ENCODE results near the gene PIR. TPM values are rescaled to one million over a fixed set of nuclear protein-coding genes. Genes with fewer than 3 reads are reported as not detected.

PIR gene
- total and polyA plus RNA-seq, 9 of the 15 experiments (the other 6 are each of a cell fraction or from before 2014, with no cell fraction given): 7.5 to 29.8 (median 11.5) TPM

DNA sequence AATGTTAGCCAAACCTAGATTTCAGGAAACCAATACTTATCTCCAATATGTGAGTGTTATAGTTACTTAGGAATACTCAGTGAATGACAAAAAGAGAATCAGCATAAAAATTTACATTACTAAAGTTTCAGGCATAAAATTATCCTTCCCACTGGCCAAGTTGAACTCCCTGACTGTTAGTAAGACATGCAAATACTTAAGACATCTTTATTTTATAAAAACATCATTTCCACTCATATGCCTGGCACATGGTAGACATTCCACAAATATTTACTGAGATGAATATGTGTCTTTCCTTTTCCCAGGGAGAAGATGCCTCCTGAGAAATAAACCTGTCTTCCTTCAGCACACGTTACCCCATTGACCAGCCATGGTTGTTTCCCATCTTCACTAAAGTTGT, 116.2 kb downstream of the PIR start:
- Histone ChIP-seq H3K4me1 (replicated peaks in 1 of 2; ENCODE audit: control insufficient read depth in 2 of 2, insufficient read depth in 2 of 2, low read length in 2 of 2) (no peaks in the 10 kb centered on the region), H2AFZ (ENCODE audit: low read depth, low read length) (no peak overlapping the region), H3K27ac (ENCODE audit: extremely low read depth, low read depth, low read length) (no peak overlapping the region), H4K20me1 (replicated peaks; ENCODE audit: control insufficient read depth, insufficient read depth, low read length) (no peaks in the 10 kb centered on the region), H3K9me1 (ENCODE audit: control insufficient read depth, insufficient read depth, low read length) (no peaks in the 10 kb centered on the region), H3K4me3 (no peak overlapping the region), H3K4me2 (ENCODE audit: insufficient read depth, low read length) (no peak overlapping the region), H3K27me3 (ENCODE audit: control insufficient read depth in 2 of 2, insufficient read depth in 2 of 2, low read length in 2 of 2) (no peaks in the 10 kb centered on the region; a peak in 1 of 5 replicates), H3K79me2 (ENCODE audit: control insufficient read depth, insufficient read depth, low read length) (no peaks in the 10 kb centered on the region), H3K9ac (ENCODE audit: insufficient read depth in 1 of 2, low read depth in 2 of 2, low read length in 2 of 2) (no peak overlapping the region), H3K9me3 (replicated peaks; ENCODE audit: control insufficient read depth, insufficient read depth, low read depth, low read length) (no peaks in the 10 kb centered on the region), H3K36me3 (ENCODE audit: control insufficient read depth, insufficient read depth, low read length) (no peaks in the 10 kb centered on the region)
- no peak for TF ChIP-seq SRSF7 (optimal IDR thresholded peaks at IDR 0.05; ENCODE audit: low read depth, low read length)
- no peak for TF ChIP-seq SAP30 (IDR thresholded peaks at IDR 0.05; ENCODE audit: borderline replicate concordance, insufficient read depth, low read depth, low read length, poor library complexity, severe bottlenecking)
- TF ChIP-seq, protein P1, sequence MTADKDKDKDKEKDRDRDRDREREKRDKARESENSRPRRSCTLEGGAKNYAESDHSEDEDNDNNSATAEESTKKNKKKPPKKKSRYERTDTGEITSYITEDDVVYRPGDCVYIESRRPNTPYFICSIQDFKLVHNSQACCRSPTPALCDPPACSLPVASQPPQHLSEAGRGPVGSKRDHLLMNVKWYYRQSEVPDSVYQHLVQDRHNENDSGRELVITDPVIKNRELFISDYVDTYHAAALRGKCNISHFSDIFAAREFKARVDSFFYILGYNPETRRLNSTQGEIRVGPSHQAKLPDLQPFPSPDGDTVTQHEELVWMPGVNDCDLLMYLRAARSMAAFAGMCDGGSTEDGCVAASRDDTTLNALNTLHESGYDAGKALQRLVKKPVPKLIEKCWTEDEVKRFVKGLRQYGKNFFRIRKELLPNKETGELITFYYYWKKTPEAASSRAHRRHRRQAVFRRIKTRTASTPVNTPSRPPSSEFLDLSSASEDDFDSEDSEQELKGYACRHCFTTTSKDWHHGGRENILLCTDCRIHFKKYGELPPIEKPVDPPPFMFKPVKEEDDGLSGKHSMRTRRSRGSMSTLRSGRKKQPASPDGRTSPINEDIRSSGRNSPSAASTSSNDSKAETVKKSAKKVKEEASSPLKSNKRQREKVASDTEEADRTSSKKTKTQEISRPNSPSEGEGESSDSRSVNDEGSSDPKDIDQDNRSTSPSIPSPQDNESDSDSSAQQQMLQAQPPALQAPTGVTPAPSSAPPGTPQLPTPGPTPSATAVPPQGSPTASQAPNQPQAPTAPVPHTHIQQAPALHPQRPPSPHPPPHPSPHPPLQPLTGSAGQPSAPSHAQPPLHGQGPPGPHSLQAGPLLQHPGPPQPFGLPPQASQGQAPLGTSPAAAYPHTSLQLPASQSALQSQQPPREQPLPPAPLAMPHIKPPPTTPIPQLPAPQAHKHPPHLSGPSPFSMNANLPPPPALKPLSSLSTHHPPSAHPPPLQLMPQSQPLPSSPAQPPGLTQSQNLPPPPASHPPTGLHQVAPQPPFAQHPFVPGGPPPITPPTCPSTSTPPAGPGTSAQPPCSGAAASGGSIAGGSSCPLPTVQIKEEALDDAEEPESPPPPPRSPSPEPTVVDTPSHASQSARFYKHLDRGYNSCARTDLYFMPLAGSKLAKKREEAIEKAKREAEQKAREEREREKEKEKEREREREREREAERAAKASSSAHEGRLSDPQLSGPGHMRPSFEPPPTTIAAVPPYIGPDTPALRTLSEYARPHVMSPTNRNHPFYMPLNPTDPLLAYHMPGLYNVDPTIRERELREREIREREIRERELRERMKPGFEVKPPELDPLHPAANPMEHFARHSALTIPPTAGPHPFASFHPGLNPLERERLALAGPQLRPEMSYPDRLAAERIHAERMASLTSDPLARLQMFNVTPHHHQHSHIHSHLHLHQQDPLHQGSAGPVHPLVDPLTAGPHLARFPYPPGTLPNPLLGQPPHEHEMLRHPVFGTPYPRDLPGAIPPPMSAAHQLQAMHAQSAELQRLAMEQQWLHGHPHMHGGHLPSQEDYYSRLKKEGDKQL (CRISPR knock-in tag; IDR thresholded peaks at IDR 0.05; ENCODE audit: borderline replicate concordance): no peak
- TF ChIP-seq TARDBP (IDR thresholded peaks at IDR 0.05): no peak
- TF ChIP-seq ZNF717 (CRISPR knock-in tag; IDR thresholded peaks at IDR 0.05): no peak
- TF ChIP-seq TAF15 (IDR thresholded peaks at IDR 0.05; ENCODE audit: low read depth, low read length): no peak
- TF ChIP-seq ZNF121 (CRISPR knock-in tag; conservative IDR thresholded peaks at IDR 0.05): no peak
- intact Hi-C loops (cut with micrococcal nuclease) (no loop called here), in situ Hi-C loops (cut with MboI) (no loop called here)
- ChIA-PET POLR2A (no interaction called here), CTCF (ENCODE audit: low intra/inter-chr PET ratio) (interaction anchor here (0.6 kb wide), 1 partner anchor 951 kb away, joined by 5 read pairs; no protein-coding TSS in a partner anchor)
- no TSS peak for BruUV-seq (replicated peaks)
- FAIRE-seq: no peak
- WGBS (ENCODE audit: insufficient coverage, low coverage, missing lambda C conversion rate): 0% methylated on average over 1 of the region's 1 CpG
- DNase-seq (ENCODE audit: extremely low read depth in 1 of 4, low spot score in 3 of 4): no peak
- ATAC-seq: no peak
